Stimulated activated CD8-positive, alpha-beta memory T cell treated with anti-CD3 and anti-CD28 coated beads, Interleukin-15, amount 100 ng/mL, for 1 hour (primary cell): Measurements from ENCODE around the gene NUCB1.

Experiments used
- DNase-seq: peaks from one replicate; pipeline ENCODE4 v3.0.0-alpha.2; 2020; ENCODE audit warnings: low read depth

The NUCB1 gene

DNA sequence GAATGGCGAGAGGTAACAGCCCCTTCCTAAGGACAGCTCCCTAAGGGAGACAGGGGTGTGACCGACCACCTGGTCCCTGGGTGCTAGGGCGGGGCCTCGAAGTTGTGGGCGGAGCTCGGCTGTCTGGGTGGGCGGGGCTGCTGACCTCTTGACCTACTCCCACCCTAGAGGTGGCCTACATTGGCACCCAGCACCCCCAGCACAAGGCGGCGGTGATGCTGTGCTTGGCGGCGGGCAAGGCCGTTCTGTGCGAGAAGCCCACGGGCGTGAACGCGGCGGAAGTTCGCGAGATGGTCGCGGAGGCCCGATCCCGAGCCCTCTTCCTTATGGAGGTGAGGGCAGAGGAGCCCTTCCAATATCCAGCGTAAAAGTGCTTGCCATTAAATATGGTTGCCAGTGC, 35.8 kb downstream of the NUCB1 start:
- DNase-seq = no peak

DNA sequence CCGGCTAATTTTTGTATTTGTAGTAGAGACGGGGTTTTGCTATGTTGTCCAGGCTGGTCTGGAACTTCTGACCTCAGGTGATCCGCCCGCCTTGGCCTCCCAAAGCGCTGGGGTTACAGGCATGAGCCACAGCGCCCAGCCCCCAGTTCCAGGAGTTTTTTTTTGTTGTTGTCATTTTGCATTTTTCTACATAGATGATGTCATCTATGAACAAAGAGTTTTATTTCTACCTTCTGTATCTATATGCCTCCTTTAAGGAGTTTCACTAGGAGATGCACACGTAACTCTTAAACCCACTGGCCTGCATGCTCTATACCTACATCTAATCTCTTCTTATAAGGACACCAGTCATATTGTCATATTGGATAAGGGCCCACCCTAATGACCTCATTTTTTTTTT, 38.1 kb downstream of the NUCB1 start:
- no peak for DNase-seq

DNA sequence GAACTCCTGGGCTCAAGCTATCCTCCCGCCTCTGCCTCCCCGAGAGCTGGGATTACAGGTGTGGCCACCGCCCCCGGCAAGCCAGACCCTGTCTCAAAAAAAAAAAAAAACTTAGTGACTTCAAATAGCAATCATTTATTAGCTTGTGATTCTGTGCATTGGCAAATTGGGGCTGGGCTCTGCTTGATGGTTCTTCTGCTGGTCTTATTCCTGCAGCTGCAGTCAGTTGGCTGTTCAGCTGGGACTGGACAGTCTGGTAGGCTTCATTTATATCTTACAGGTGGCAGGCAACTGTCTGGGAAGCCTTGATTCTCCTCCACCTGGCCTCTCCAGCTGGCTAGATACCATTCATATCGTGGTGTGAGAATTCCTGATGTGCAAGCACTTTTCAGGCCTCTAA, 40.8 kb downstream of the NUCB1 start:
- DNase-seq = no peak

DNA sequence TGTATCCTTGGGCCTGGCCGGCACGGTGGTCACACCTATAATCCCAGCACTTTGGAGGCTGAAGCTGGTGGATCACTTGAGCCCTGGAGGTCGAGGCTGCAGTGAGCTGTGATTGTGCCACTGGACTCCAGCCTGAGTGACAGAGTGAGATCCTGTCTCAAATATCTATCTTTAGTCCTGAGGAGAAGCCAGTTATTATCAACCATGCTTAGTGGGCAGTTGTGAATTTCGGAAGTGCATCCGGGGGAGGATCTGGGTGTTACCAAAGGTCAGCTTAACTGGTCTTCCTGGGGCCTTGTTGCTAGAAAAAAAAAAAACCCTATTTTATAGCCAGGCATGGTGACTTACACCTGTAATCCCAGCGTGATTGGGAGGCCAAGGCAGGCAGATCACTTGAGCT, 43.0 kb downstream of the NUCB1 start:
- DNase-seq = no peak

DNA sequence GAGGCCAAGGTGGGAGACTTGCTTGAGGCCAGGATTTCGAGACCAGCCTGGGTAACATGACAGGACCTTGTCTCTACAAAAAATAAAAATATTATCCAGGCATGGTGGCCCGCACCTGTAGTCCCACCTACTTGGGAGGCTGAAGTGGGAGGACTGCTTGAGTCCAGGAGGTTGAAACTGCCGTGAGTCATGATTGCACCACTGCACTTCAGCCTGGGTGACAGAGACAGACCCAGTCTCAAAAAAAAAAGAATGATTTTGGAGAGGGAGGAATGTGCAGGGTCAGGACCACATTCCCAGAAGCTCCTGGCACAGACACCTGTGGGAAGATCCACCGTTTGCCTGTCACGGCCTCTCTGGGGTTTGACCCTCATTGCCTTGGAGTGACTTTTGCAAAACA, 45.3 kb downstream of the NUCB1 start:
- DNase-seq = no peak

DNA sequence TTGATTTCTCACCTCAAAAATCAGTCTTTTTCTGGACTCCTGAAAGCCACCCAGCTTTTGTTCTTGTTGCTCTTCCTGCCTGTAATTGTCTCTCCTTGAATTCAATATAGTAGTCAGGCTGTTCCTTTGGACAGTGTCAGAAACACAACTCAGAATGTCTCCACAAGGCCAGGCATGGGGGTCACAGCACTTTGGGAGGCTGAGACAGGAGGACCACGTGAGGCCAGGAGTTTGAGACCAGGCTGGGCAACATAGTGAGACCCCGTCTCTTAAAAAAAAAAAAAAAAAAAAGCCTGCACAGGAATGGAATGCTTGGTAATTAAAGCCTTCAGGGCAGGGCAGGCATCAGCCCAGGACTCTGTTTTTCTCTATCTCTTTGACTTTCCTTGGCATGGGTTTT, 45.7 kb downstream of the NUCB1 start:
- no peak for DNase-seq

DNA sequence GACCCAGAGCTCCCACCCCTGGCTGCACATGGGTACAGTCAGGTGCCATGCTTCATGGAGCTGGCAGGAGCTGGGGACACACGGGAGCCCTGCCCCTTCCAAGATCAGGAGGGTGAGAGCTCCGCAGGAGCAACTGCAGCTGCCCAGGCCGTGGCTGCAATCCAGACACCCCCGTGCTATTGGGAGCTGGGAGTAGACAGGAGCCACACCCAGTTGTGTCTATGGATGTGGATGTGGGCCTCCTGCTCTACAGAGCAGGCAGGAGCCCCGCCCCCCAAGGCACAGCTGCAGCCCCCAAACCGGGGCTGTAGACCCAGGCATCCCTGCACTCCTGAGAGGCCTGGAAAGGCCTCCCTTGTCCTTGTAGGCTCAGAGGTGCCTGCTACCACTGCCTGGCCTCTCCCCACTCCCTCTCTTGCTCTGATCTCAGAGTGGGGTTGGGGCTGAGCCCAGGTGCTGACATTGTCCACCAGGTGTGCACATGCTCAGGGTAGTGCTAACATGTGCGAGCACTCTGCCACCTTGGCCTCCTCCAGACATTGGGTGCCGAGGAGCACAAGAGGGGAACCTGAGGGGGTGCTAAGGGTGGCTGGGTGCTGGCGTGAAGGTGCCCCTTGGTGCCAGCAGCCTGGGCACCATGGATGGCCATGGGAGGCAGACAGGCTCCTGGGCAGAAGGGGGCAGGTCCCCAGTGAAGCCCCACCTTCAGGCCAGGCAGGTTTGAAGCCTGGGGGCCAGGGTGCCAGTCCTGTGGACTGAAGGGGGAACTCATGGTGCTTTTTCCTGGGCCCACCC, 46.5 kb downstream of the NUCB1 start:
- DNase-seq = no peak

DNA sequence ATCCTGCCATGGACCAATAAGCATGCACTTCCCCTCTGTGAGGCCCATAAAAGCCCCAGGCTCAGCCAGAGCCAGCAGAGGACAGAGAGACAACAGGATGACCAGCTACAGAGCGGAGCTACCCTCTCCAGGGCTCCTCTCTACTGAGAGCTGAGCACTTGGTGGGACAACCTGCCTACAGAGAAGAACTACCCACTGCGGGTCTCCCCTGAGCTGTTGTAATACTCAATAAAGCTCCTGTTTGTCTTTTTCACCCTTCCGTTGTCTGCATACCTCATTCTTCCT, 47.1 kb downstream of the NUCB1 start:
- no peak for DNase-seq

DNA sequence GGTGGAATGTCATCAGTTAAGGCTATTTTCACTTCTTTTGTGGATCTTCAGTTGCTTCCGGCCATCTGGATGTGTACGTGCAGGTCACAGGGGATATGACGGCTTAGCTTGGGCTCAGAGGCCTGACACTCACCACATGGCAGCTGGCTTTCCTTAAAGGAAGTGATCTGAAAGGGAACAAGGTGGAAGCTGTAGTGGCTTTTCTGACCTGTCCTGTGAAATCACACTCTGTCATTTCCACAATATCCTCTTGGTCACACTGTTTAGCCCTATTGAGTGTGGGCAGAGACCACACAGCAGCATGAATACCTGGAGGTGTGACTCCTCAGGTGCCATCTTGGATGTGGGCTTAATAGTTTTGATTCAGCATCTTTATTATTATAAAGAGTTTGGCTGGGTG, 50.0 kb downstream of the NUCB1 start:
- DNase-seq = no peak

DNA sequence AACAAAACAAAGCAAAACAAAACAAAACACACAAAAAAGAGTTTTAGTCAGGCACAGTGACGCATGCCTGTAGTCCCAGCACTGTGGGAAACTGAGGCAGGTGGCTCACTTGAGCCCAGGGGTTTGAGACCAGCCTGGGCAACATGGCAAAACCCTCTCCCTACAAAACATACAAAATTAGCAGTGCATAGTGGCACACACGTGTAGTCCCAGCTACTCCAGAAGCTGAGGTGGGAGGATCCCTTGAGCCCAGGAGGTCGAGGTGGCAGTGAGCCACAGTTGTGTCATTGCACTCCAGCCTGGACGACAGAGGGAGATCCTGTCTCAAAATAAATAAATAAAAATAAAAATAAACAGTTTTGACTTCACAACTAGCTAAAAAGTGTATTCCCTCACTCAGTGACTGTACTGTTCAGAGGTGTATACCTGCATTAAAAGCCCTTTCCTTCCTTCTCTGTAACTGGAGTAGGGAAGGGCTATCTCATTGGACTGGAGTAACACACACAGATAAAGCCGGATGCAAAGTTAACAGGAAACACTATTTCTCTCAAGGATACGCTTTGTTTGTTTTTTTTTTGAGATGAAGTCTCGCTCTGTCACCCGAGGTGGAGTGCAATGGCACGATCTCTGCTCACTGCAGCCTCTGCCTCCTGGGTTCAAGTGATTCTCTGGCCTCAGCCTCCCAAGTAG, 50.9 kb downstream of the NUCB1 start:
- DNase-seq = no peak

DNA sequence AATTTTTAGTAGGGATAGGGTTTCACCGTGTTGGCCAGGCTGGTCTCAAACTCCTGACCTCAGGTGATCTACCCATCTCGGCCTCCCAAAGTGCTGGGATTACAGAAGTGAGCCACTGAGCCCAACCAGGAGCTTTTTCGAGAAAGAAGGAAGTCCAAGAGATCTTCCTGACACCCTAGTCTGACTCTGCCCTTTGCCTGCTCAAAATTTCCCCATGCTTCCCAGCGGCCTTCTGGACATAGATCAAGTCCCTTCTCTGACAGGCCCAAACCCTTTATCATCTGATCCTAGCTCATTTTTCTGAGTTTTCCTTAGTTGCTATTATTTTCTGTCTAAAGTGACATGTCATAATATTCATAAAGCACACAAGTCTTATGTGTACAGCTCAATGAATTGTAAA, 53.0 kb downstream of the NUCB1 start:
- DNase-seq = no peak

DNA sequence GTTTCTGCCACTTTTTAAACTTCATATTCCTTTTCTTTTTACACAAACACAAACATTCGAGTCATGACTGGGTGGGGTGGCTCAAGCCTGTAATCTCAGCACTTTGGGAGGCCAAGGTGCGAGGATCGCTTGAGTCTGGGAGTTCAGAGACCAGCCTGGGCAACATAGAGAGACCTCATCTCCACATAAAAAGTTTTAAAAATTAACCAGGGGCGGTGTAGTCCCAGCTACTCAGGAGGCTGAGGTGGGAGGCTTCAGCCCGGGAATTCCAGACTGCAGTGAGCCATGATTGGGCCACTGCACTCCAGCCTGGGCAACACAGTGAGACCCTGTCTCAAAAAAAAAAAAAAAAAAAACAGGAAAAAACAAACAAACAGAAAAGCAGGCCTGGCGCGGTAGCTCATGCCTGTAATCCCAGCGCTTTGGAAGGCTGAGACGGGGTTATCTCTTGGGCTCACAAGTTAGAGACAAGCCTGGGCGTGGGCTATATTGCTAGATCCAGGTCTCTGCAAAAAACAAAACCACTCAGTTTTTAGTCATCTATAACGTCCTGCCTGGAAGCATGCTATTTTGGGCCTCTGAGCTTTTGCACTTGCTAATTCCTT, 54.0 kb downstream of the NUCB1 start:
- no peak for DNase-seq

DNA sequence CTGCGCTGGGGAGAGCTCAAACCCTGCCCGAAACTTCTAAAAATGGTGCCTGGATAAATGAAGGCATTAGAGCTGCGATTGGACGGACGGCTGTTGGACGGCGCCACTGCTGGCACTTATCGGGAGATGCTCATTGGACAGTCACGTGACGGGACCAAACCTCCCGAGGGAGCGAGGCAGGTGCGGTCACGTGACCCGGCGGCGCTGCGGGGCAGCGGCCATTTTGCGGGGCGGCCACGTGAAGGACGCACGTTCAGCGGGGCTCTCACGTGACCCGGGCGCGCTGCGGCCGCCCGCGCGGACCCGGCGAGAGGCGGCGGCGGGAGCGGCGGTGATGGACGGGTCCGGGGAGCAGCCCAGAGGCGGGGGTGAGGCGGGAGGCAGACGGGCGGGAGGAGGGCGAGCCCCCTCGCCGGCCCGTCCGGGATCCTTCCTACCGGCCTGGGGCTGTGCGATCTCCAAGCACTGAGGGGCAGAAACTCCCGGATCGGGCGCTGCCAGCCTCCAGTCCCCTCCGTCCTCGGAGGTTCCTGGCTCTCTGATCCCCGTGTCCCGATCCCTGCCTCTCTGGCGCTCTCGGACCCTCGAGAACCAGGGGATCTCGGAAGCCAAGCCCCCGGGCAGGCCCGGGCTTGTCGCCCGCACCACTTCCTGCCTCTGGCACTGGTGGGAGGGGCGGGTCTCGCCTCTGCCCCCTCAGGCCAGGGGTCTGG, 54.6 kb downstream of the NUCB1 start, which contains the start of gene BAX:
TSS of gene BAX (plus strand) at position 281 of the 713 bp plus-strand sequence. CDS start at position 335, 54 bp downstream.
- peak; percentile 70 for DNase-seq

DNA sequence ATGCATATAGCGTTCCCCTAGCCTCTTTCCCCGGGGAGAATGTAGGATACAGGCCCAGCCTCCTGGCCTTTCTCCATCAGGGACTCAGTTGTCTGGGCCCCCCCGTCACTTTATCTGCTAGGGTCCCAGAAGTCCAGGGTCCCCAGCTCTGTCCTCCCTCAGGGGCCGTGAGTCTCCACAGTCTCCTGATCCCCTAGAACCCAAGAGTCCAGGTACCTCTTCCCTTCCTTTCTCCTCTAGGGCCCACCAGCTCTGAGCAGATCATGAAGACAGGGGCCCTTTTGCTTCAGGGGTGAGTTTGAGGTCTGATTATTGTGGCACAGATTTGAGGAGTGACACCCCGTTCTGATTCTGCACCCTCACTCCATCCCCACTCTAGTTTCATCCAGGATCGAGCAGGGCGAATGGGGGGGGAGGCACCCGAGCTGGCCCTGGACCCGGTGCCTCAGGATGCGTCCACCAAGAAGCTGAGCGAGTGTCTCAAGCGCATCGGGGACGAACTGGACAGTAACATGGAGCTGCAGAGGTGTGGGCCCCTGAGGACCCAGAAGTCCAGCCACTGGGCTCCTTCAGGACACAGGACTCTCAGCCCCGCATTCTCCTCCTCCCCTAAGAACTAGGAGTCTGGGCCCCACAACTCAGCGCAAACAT, 55.3 kb downstream of the NUCB1 start:
- no peak for DNase-seq

DNA sequence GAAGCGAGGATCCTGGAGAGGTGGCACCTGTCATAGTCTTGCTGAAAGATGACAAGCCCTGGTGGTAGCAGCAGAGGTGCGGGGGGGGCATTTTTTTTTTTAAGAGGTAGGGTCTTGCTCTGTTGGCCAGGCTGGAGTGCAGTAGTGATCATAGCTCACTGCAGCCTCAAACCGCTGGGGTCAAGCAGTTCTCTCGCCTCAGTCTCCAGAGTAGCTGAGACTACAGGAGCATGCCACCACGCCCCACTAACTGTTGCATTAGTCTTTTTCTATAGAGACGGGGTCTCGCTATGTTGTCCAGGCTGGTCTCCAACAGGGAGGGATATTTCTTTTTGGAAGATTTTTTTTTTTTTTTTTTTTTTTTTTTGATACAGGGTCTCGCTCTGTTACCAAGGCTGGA, 57.9 kb downstream of the NUCB1 start:
- DNase-seq = no peak

DNA sequence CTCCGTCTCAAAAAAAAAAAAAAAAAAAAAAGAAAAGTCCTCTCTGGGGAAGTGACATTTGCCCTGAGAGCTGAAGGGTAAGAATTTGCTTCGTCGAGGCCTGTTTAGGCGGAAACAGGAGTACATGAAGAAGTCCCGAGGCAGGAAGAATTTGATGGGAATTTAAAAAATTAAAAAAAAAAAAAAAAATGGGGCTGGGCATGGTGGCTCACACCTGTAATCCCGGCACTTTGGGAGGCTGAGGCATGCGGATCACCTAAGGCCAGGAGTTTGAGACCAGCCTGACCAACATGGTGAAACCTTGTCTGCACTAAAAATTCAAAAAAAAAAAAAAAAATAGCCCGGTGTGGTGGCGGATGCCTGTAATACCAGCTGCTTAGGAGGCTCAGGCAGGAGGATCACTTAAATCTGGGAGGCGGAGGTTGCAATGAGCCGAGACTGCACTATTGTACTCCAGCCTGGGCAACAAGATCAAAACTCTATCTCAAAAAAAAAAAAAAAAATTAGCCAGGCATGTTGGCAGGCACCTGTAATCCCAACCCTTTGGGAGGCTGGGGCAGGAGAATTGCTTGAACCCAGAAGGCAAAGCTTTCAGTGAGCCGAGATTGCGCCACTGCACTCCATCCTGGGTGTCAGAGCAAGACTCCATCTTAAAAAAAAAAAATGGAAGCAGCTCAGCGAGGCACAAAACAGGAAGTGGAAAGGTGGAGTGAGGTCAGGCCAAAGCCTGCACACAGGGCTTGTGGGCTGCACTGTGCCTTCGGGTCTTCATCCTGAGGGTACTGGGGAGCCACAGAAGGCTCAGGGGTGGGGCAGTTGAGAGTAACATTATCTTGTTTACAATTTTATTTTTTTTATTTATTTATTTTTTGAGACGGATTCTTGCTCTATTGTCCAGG, 59.5 kb downstream of the NUCB1 start:
- DNase-seq = no peak

DNA sequence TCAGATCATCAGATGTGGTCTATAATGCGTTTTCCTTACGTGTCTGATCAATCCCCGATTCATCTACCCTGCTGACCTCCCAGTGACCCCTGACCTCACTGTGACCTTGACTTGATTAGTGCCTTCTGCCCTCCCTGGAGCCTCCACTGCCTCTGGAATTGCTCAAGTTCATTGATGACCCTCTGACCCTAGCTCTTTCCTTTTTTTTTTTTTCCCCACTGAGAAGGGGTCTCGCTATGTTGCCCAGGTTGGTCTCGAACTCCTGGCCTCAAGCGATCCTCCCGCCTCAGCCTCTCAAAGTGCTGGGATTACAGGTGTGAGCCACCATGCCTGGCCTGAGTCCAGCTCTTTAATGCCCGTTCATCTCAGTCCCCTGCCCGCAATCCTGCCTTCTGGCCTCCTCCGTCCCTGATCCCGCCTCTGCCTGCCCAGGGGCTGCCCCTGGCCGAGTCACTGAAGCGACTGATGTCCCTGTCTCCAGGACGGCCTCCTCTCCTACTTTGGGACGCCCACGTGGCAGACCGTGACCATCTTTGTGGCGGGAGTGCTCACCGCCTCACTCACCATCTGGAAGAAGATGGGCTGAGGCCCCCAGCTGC, 61.0 kb downstream of the NUCB1 start:
- DNase-seq = no peak

DNA sequence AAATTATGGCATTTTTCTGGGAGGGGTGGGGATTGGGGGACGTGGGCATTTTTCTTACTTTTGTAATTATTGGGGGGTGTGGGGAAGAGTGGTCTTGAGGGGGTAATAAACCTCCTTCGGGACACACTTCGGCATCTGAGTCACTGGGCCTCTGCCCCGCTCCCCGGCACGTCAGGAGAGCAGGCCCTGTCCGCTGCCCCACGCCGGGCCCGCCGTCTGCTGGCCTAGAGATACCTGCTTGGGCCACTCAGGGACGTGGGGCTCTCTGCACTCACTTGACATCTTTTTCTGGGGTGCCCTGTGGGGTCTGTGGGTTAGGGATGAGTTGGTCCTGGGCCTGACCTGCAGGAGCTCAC, 61.5 kb downstream of the NUCB1 start:
- no peak for DNase-seq

DNA sequence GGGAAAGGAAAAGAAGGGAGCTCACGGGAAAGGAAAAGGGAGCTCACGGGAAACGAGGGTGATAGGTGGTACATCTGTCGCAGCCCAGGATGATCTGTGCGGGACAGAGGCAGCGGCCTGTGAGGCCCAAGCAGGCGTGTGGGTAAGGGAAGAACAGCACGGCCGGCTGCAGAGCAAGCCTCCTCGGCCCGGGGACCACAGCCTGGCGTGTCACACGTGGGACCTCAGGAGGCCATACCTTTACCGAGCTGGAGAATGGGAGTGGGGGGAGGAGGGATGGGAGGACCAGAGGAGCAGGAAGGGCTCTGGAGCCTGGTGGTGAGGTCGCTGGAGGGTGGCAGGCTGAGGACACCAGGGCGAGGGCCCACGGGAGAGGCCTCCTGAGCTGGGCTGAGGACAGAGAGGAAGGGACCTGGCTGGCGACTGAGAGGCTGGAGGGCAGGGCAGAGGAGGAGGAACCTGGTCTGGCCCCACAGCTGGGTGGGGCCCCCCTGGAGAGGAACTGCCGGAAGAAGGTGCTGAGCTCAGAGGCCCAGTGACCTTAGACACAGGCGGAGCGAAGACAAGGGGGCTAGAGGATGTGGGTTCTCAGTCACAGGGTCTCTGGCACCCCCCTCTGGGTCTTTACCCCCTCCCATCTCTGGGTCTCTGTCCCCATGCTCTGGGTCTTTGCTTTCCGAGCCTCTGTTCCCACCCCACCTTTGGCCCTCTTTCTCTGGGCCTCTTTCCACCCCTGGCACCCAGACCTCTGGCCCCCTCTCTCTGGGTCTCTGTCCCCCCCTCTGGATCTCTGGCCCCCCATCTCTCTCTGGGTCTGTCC, 62.1 kb downstream of the NUCB1 start:
- no peak for DNase-seq

DNA sequence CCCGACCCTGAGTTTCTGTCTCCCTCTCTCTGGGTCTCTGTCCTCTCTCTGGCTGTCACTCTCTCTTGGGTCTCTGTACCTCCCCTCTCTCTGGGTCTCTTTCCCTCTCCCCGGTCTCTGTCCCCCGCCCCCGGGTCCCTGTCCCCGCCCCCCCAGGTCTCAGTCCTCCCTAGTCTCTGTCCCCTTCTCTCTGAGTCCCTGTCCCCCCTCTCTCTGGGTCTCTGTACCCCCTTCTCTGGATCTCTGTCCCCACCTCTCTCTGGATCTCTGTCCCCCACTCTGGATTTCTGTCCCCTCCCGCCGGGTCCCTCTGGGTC, 62.7 kb downstream of the NUCB1 start:
- no peak for DNase-seq
